GM12878 (cell line): ENCODE results near the gene RAD51B. TPM values are rescaled to one million over a fixed set of nuclear protein-coding genes. Genes with fewer than 3 reads are reported as not detected.
"Not testable (repeated sequence)": the region's sequence is repeated elsewhere in the genome, so short reads cannot be mapped to it uniquely, and the experiment has no call there.

Source experiments
- ATAC-seq: fragments of 200-7000 bp; cut with Tn5 transposase; 3 replicates; pipeline ENCODE4 v1.9.1; 2020; ENCODE audit warnings: mild to moderate bottlenecking, moderate library complexity
- BruUV-seq: library from RNA; stranded (reverse); fragments of 400-500 nt; replicated peaks from 2 replicates; lab custom pipeline; 2021; lab: Mats Ljungman, UMichigan
- CTCF ChIA-PET: fragments of 300-600 bp; sonication (Branson Sonifier 250); formaldehyde crosslinking; extraction: SDS; loops from one replicate; lab custom pipeline; 2021; ENCODE audit warnings: inconsistent platforms; lab: Yijun Ruan, JAX
- POLR2A ChIA-PET: fragments of 350-600 bp; formaldehyde crosslinking; extraction: SDS; loops from one replicate; lab custom pipeline; 2021; ENCODE audit warnings: inconsistent platforms; lab: Charles Lee
- RAD21 ChIA-PET: fragments of 300-600 bp; sonication (Branson Sonifier 250); formaldehyde crosslinking; loops from one replicate; lab custom pipeline; 2023; ENCODE audit warnings: antibody characterized with exemption; ENCODE audit not compliant: unreplicated experiment; lab: Charles Lee
- SMC1A ChIA-PET: fragments of 300-600 bp; sonication (Branson Sonifier 250); formaldehyde crosslinking; loops from one replicate; lab custom pipeline; 2023; ENCODE audit not compliant: unreplicated experiment, uncharacterized antibody; lab: Charles Lee
- DNase-seq: peaks from one replicate; pipeline ENCODE4 v3.0.0-alpha.2; 2011; ENCODE audit warnings: low read depth, low spot score
- FAIRE-seq: peaks from 3 replicates; lab custom pipeline; 2011; peaks lifted over from hg19 to GRCh38; lab: Jason Lieb, UNC
- H2AFZ ChIP-seq: 2 replicates; pipeline ENCODE4 v1.6.0; 2011; ENCODE audit warnings: low read depth, low read length, control low read depth; ENCODE audit not compliant: control insufficient read depth
- H3K27ac ChIP-seq: 2 replicates; pipeline ENCODE4 v1.5.1; 2011; ENCODE audit warnings: control low read depth; ENCODE audit not compliant: control insufficient read depth, insufficient read depth
- H3K27me3 ChIP-seq, 2 experiments: replicated peaks in 1 of 2; 2 replicates each; pipeline versions ENCODE4 v1.6.0 to v1.6.1; 2011; ENCODE audit warnings: low read length in 1 of 2; ENCODE audit not compliant: control insufficient read depth in 2 of 2, insufficient read depth in 2 of 2
- H3K36me3 ChIP-seq, 2 experiments: 2 replicates each; pipeline ENCODE4 v1.5.1; 2011; ENCODE audit warnings: low read length in 1 of 2; ENCODE audit not compliant: control insufficient read depth in 2 of 2, insufficient read depth in 2 of 2
- H3K4me1 ChIP-seq: 2 replicates; pipeline ENCODE4 v1.6.1; 2011; ENCODE audit warnings: mild to moderate bottlenecking, low read length, moderate library complexity, mixed read lengths; ENCODE audit not compliant: control insufficient read depth, insufficient read depth
- H3K4me2 ChIP-seq: 2 replicates; pipeline ENCODE4 v1.6.0; 2011; ENCODE audit warnings: control low read depth; ENCODE audit not compliant: control insufficient read depth, insufficient read depth
- H3K4me3 ChIP-seq: fragments of 200-600 bp; sonication (generic); 2 replicates; pipeline ENCODE4 v1.5.1; 2016
- H3K79me2 ChIP-seq: 2 replicates; pipeline ENCODE4 v1.6.0; 2011; ENCODE audit warnings: low read length; ENCODE audit not compliant: control insufficient read depth, insufficient read depth
- H3K9ac ChIP-seq: 2 replicates; pipeline ENCODE4 v1.8.0; 2011; ENCODE audit warnings: low read length, control low read depth, mixed read lengths; ENCODE audit not compliant: control insufficient read depth, insufficient read depth
- H3K9me3 ChIP-seq: replicated peaks from 3 replicates; pipeline ENCODE4 v1.5.1; 2011; ENCODE audit warnings: mild to moderate bottlenecking, low read length; ENCODE audit not compliant: control insufficient read depth, insufficient read depth
- H4K20me1 ChIP-seq: 2 replicates; pipeline ENCODE4 v1.6.0; 2011; ENCODE audit not compliant: control insufficient read depth, insufficient read depth
- MEF2B ChIP-seq: fragments of 450-650 bp; IDR thresholded peaks from 2 replicates; pipeline ENCODE4 v1.6.1; 2018; ENCODE audit warnings: mild to moderate bottlenecking, moderate library complexity; ENCODE audit not compliant: partially characterized antibody, poor library complexity, severe bottlenecking
- RFX5 ChIP-seq: IDR thresholded peaks from 2 replicates; pipeline ENCODE4 v1.6.1; 2011; ENCODE audit warnings: low read depth, low read length, improper control_type of control experiment
- WGBS: methylation state at CpG from one replicate; pipeline ENCODE4 v1.1.6; 2016; ENCODE audit warnings: low lambda C conversion rate; ENCODE audit not compliant: insufficient replicate concordance, insufficient coverage; ENCODE audit errors: missing lambda C conversion rate; 5-methylcytosine and 5-hydroxymethylcytosine counted together
- in situ Hi-C: fragments of 300-500 bp; cut with MboI; formaldehyde crosslinking; loops from 9 replicates; pipeline ENCODE4 v1.14.3; 2018; ENCODE audit warnings: mixed read lengths
- intact Hi-C: fragments of 100-400 bp; cut with micrococcal nuclease; formaldehyde crosslinking; loops from one replicate; pipeline ENCODE4 v1.14.2; 2022; ENCODE audit not compliant: unreplicated experiment
- polyA plus RNA-seq, 11 experiments: library from polyadenylated mRNA; depleted of rRNA in 4 of 11; unstranded in 6 of 11; stranded (reverse) in 5 of 11; fragments of >200 nt; fragmentation: Nextera tagmentation in 4 of 11; fragmentation: Illumina TruSeq in 1 of 11; extraction: Ambion mirVana in 4 of 11; extraction: Trizol in 1 of 11; gene quantifications; 1 replicate in 1 of 11; 2 replicates in 10 of 11; pipeline versions ENCODE4 v1.2.1 to v1.2.3, GENCODE V29; 2011 to 2016; ENCODE audit warnings: inconsistent platforms in 2 of 11, missing spikeins in 2 of 11, low read depth in 1 of 11
- total RNA-seq, 4 experiments: library from RNA; depleted of rRNA in 3 of 4; stranded (reverse); fragments of >200 nt in 3 of 4; fragmentation: Illumina TruSeq in 1 of 4; extraction: Trizol in 1 of 4; gene quantifications; 2 replicates each; pipeline versions ENCODE4 v1.2.1 to v1.2.3, GENCODE V29; 2013 to 2021
- TF ChIP-seq, protein P1 (sequence below): IDR thresholded peaks from 2 replicates; pipeline ENCODE4 v1.6.1; 2012; ENCODE audit warnings: mild to moderate bottlenecking, low read depth, low read length

RAD51B gene
- total and polyA plus RNA-seq, 10 of the 15 experiments (the other 5 are each of a cell fraction or from before 2014, with no cell fraction given): 9.8 to 26.8 (median 21.3) TPM

DNA sequence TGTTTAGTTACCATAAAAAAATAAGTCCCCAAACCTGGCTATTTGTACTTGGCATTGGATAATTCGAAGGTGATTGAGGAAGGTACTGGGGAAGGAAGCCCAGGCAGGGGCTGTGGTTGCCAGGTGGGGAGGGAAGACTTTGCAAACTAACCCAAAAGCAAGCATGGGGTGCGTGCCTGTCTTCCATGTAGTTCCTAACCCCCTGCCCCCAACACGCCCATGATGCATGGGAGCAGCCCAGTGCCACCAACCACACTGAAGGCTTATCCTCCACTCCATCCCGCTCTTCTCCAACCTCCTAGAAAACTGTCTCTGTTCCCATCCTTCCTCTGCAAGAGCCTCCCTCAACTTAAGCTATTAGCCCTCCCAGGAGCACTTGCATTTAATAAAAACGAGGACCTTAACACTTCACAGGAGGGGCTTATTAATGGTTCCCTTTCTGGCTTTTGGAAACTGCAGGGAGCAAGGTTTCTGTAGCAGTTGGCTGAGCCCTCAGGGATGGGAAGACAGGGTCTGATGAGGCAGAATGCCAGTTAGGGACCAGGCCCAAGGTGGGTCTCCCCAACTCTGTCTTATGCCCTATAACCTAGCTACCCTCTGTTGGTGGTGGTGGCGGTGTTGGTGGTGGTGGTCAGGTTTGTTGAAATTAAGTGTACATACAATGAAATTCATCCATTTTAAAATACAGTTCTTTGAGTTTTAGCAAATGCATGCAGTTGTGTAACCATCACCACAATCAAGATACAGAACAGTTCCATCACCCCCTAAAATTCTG lies 877.3 kb downstream of the RAD51B start (continued):
- TF ChIP-seq, protein P1, sequence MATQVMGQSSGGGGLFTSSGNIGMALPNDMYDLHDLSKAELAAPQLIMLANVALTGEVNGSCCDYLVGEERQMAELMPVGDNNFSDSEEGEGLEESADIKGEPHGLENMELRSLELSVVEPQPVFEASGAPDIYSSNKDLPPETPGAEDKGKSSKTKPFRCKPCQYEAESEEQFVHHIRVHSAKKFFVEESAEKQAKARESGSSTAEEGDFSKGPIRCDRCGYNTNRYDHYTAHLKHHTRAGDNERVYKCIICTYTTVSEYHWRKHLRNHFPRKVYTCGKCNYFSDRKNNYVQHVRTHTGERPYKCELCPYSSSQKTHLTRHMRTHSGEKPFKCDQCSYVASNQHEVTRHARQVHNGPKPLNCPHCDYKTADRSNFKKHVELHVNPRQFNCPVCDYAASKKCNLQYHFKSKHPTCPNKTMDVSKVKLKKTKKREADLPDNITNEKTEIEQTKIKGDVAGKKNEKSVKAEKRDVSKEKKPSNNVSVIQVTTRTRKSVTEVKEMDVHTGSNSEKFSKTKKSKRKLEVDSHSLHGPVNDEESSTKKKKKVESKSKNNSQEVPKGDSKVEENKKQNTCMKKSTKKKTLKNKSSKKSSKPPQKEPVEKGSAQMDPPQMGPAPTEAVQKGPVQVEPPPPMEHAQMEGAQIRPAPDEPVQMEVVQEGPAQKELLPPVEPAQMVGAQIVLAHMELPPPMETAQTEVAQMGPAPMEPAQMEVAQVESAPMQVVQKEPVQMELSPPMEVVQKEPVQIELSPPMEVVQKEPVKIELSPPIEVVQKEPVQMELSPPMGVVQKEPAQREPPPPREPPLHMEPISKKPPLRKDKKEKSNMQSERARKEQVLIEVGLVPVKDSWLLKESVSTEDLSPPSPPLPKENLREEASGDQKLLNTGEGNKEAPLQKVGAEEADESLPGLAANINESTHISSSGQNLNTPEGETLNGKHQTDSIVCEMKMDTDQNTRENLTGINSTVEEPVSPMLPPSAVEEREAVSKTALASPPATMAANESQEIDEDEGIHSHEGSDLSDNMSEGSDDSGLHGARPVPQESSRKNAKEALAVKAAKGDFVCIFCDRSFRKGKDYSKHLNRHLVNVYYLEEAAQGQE: no peak
- TF ChIP-seq MEF2B (no peak), RFX5 (no peak)

DNA sequence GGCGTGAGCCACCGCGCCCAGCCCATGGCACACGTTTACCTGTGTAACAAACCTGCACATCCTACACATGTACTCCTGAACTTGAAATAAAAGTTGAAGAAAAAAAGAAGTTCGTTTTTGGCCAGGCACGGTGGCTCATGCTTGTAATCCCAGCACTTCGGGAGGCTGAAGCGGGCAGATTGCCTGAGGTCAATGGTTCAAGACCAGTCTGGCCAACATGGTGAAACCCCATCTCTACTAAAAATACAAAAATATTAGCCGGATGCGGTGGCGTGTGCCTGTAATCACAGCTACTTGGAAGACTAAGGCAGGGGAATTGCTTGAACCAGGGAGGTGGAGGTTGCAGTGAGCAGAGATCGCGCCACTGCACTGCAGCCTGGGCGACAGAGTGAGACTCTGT lies 879.2 kb downstream of the RAD51B start:
- H3K79me2 ChIP-seq, H3K27me3 ChIP-seq, H2AFZ ChIP-seq, H3K4me3 ChIP-seq, H3K4me2 ChIP-seq, CTCF ChIA-PET, DNase-seq, H4K20me1 ChIP-seq, FAIRE-seq, SMC1A ChIA-PET, RAD21 ChIA-PET, in situ Hi-C loops, ATAC-seq, H3K9ac ChIP-seq, H3K36me3 ChIP-seq, BruUV-seq, H3K9me3 ChIP-seq, H3K27ac ChIP-seq: not testable (repeated sequence)
- H3K4me1 ChIP-seq: peaks cover 18% of the 10 kb centered on the region
- 89% methylated on average over 14 of the region's 14 CpGs for WGBS
- intact Hi-C loops: loop anchor here (5.0 kb wide), 1 partner anchor 34 kb away; no protein-coding TSS in a partner anchor
- POLR2A ChIA-PET: interaction anchor here (0.6 kb wide), 1 partner anchor 16 kb away, joined by 3 read pairs; no protein-coding TSS in a partner anchor
